RWPE2 (cell line): ENCODE data around the gene PERCC1.

Source experiments
- ATAC-seq: fragments of 200-7000 bp; cut with Tn5 transposase; 3 replicates; pipeline ENCODE4 v1.9.1; 2021; ENCODE audit warnings: low read depth
- DNase-seq: peaks from one replicate; pipeline ENCODE4 v3.0.0-alpha.2; 2020; ENCODE audit warnings: low spot score
- H3K27ac ChIP-seq: fragments of 450-650 bp; 2 replicates; pipeline ENCODE4 v1.5.1; 2017; ENCODE audit warnings: mild to moderate bottlenecking; ENCODE audit not compliant: poor library complexity, severe bottlenecking
- H3K27me3 ChIP-seq: fragments of 250-450 bp; sonication (Bioruptor Pico); 2 replicates; pipeline ENCODE4 v1.5.1; 2021; ENCODE audit warnings: mild to moderate bottlenecking, moderate library complexity; ENCODE audit not compliant: insufficient read depth, poor library complexity, severe bottlenecking
- H3K36me3 ChIP-seq: fragments of 250-450 bp; sonication (Bioruptor Pico); 2 replicates; pipeline ENCODE4 v1.5.1; 2020; ENCODE audit warnings: low read depth, mild to moderate bottlenecking, moderate library complexity
- H3K4me1 ChIP-seq: fragments of 250-450 bp; sonication (Bioruptor Pico); 2 replicates; pipeline ENCODE4 v1.5.1; 2021; ENCODE audit warnings: mild to moderate bottlenecking, moderate library complexity; ENCODE audit not compliant: insufficient read depth, poor library complexity, severe bottlenecking
- H3K4me3 ChIP-seq: fragments of 250-450 bp; sonication (Bioruptor Pico); 2 replicates; pipeline ENCODE4 v1.5.1; 2021; ENCODE audit warnings: mild to moderate bottlenecking, moderate library complexity; ENCODE audit not compliant: severe bottlenecking
- H3K9me3 ChIP-seq: fragments of 250-450 bp; sonication (Bioruptor Pico); 2 replicates; pipeline ENCODE4 v1.5.1; 2021; ENCODE audit warnings: mild to moderate bottlenecking, moderate library complexity; ENCODE audit not compliant: severe bottlenecking
- TF ChIP-seq, protein P1 (sequence below): fragments of 450-650 bp; IDR thresholded peaks from one replicate; pipeline ENCODE4 v1.5.1; 2017; ENCODE audit warnings: mild to moderate bottlenecking, moderate library complexity; ENCODE audit not compliant: poor library complexity, severe bottlenecking

The PERCC1 gene

DNA sequence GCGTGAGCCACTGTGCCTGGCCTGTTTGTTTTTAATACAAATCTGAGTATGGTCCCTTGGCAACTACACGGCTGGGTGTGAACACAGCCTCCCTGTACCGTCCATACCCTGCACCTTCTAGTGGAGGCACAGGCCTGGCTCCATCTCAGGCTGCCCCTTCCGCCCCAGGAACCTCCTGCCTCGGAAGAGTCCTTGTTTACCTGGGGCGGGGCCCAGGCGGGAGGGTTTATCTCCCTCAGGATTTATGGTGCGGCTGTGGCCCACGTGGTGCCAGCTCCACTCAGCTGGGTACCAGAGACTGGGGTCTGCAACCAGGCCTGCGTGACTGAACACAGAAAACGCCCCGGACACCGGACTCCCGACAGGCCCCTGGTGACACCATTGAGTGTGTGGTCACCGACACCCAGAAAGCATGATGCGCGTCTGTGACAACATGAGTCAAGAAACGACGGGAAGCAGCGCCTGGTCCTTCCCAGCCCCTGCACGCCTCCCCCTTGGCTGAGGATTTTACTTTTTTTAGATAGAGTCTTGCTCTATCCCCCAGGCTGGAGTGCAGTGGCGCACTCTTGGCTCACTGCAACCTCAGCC, 35.3 kb upstream of the PERCC1 start:
- Histone ChIP-seq H3K27ac (no peak overlapping the region), H3K4me3 (no peak overlapping the region), H3K9me3 (no peaks in the 10 kb centered on the region), H3K27me3 (no peaks in the 10 kb centered on the region), H3K4me1 (no peaks in the 10 kb centered on the region), H3K36me3 (no peaks in the 10 kb centered on the region)
- TF ChIP-seq, protein P1, sequence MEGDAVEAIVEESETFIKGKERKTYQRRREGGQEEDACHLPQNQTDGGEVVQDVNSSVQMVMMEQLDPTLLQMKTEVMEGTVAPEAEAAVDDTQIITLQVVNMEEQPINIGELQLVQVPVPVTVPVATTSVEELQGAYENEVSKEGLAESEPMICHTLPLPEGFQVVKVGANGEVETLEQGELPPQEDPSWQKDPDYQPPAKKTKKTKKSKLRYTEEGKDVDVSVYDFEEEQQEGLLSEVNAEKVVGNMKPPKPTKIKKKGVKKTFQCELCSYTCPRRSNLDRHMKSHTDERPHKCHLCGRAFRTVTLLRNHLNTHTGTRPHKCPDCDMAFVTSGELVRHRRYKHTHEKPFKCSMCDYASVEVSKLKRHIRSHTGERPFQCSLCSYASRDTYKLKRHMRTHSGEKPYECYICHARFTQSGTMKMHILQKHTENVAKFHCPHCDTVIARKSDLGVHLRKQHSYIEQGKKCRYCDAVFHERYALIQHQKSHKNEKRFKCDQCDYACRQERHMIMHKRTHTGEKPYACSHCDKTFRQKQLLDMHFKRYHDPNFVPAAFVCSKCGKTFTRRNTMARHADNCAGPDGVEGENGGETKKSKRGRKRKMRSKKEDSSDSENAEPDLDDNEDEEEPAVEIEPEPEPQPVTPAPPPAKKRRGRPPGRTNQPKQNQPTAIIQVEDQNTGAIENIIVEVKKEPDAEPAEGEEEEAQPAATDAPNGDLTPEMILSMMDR = no peak
- no peak for DNase-seq
- no peak for ATAC-seq

DNA sequence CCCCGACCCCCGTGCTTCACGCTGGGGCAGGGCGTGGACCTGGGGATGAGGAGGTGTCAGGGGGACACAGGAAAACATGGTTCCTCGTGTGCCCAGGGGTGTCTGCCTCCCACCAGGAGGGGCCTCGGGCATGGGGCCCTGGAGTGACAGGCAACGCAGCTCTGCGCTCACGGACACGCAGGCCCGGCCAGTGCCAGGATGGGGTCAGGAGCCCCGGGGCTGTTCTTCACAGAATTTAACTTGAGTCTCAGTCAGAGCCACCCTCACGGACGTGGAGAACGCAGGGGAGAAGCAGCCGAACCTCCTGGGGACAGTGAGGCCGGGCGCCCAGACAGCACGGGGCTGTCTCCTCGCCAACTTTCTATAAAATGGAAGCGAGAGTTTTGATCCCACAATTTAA, 33.1 kb upstream of the PERCC1 start:
- no peak for ATAC-seq
- Histone ChIP-seq H3K9me3 (no peaks in the 10 kb centered on the region), H3K4me3 (no peak overlapping the region), H3K36me3 (no peaks in the 10 kb centered on the region), H3K4me1 (no peaks in the 10 kb centered on the region), H3K27me3 (no peaks in the 10 kb centered on the region), H3K27ac (no peak overlapping the region)
- TF ChIP-seq, protein P1 = no peak
- no peak for DNase-seq

DNA sequence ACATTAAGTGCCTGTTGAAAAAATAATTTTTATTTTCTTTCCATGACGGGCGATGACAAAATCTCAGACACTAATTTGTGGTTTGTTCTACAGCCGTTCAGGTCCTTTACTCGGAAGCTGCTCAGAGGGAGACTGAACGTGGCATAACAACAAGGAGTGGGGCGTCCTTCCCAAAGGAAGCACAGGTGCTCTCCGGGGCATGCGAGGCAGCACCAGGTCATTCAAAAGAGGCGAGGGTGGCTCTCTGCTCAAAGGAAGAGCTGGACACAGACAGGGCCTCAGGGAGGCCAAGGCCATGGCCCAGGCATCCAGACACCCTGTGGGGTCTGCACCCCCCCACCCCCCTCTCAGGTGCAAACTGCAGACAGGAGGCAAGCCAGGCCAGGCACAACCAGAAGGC, 32.5 kb upstream of the PERCC1 start:
- H3K4me3 ChIP-seq = no peak overlapping the region
- TF ChIP-seq, protein P1 = no peak
- ATAC-seq (no peak), DNase-seq (no peak)
- H3K27me3 ChIP-seq = no peaks in the 10 kb centered on the region
- H3K9me3 ChIP-seq = no peaks in the 10 kb centered on the region
- no peaks in the 10 kb centered on the region for H3K4me1 ChIP-seq
- H3K36me3 ChIP-seq = no peaks in the 10 kb centered on the region
- no peak overlapping the region for H3K27ac ChIP-seq

DNA sequence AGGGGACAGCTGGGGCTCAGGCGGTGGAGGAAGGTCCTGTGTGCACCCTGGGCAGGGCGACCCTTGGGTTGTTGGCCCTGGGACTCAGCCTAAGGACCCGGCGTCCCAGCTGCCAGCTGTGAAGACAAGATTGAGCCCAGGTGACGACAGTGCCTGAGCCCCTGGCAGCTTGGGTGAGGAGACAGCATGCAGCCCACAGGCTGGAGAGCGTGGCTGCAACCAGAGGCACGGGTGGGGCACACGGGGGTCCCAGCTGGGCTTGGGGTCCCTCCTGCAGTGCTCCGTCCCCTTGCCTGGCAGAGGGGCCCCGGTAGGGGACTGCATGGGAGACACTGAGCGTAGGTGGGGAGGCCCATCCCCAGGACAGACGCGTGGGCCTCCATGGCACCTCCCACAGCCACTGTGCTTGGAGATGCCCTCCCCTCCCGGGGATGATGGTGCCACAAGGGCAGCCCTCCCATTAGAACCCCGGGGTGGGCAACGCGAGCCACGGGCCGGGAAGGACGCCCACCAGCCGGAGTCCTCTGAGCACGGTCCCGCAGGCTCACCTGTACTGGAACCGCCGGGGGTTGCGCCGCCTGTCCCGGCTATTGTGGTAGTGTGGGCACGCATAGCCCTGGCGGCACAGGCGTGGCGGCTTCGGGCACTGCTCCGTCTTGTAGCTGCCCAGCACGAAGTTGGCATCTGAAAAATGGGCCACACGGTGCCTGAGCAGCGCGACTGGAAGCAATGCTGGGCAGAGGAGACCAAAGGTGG, 31.9 kb upstream of the PERCC1 start:
- DNase-seq (peak; percentile 63), ATAC-seq (no peak)
- no peaks in the 10 kb centered on the region for H3K36me3 ChIP-seq
- H3K4me3 ChIP-seq = no peak overlapping the region
- TF ChIP-seq, protein P1 = no peak
- H3K27ac ChIP-seq = no peak overlapping the region
- no peaks in the 10 kb centered on the region for H3K9me3 ChIP-seq
- no peaks in the 10 kb centered on the region for H3K4me1 ChIP-seq
- no peaks in the 10 kb centered on the region for H3K27me3 ChIP-seq
